HG03469 (cell line): ENCODE results near the gene OR2T27.
"Not testable (repeated sequence)": the region's sequence is repeated elsewhere in the genome, so short reads cannot be mapped to it uniquely, and the experiment has no call there.

ENCODE experiments used
- ATAC-seq: cut with Tn5 transposase; IDR thresholded peaks from one replicate; pipeline ENCODE4 v1.9.1; 2021; ENCODE audit warnings: mild to moderate bottlenecking, moderate library complexity, moderate number of reproducible peaks; ENCODE audit not compliant: unreplicated experiment

OR2T27 gene, protein sequence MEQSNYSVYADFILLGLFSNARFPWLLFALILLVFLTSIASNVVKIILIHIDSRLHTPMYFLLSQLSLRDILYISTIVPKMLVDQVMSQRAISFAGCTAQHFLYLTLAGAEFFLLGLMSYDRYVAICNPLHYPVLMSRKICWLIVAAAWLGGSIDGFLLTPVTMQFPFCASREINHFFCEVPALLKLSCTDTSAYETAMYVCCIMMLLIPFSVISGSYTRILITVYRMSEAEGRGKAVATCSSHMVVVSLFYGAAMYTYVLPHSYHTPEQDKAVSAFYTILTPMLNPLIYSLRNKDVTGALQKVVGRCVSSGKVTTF

DNA sequence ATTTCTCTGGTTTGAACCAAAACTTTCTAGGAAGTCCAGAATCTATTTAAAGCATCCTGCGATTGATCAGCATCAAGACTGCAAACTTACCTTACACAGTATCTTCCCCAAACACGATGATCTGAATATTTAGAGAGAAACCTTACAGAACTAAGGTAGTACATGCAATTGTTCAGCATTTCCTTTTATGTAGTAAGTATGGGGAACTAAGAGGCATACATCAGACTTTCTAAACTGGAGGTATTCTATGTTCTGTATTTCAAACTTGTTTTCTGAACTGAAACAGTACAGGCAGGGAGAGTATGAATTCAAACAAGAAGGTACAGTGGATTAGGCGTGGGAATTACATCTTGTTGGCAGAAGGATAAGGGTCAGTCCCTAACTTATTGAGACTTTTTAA lies at the start of gene OR2T27:
Gene OR2T27 (minus strand): TSS at position 175 of the 400 bp plus-strand sequence. CDS start 4,644 bp downstream, outside the sequence.
- ATAC-seq, result not testable (repeated sequence)

DNA sequence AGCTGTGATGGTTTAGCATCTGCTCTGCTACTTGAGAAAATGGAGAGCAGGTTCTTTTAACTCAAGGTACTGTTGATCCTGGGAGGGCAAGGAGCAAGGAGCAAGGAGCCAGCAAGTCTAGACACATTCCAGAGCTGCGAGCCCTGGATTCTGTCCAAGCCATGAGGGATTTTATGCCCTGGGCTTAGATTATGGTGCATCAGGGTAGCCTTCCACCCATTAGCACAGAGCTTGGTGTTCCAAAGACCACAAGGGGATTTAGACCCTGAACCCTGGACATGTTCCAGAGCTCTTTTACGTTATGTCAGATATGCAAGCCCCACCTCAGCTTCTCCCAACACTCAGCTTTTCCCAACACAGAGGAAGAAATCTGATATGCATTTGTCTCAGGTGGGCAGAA lies 49.3 kb upstream of the OR2T27 start:
- ATAC-seq, result no peak

DNA sequence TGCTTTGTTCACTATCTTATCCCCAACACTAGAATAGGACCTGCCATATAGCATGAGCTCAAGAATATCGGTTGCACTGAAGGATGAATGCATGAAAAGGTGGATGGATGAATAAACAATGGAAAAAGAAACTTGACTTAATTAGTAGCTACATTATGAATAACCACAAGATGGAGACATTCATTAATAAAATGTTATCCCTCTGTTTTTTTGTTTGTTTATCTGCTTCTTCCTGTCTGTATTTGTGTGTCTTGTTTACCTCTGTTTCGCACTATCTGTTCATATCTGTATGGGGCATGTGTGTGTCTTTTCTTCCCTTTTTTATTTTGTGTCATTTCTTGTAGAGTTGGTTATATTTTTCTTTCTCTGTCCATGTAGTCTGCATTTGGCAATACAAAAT lies 48.3 kb upstream of the OR2T27 start:
- no peak for ATAC-seq

DNA sequence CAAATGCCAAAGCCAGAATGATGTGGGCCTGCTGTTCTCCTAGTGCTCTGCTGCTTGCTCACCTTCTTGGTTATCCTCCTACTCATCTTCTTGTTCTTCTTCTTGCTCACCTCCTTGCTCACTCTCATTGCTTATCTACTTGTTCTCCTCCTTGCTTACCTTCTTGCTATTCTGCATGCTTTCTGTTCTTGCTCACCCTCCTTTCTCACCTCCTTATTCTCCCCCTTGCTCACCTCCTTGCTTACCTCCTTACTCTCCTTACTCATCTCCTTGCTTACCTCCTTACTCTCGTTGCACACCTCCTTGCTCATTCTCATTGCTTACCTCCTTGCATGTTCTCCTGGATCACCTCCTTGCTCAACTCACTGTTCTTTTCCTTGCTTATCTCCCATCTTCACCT lies 47.4 kb upstream of the OR2T27 start, which contains the start of gene OR14I1:
Gene OR14I1 (minus strand): TSS at position 53 of the 400 bp plus-strand sequence.
- ATAC-seq, result no peak

DNA sequence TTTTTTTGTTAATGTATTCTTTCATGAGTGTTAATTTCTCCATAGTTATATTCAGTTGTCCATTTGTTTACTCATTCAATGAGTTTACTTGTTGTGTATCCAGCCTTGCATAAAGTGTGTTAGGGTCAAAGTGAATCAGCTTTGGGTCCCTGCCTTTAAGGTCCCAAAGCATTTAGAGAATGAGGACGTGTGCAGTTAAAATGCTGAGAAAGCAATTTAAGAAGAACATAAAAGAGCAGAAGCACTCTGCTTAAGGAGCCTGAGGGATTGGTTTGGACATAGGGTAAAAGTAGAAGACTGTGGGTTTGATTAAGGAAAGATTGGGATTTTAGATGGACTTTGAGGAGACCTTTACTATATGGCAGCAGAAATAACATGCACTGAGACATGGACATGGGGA lies 43.8 kb upstream of the OR2T27 start:
- no peak for ATAC-seq

DNA sequence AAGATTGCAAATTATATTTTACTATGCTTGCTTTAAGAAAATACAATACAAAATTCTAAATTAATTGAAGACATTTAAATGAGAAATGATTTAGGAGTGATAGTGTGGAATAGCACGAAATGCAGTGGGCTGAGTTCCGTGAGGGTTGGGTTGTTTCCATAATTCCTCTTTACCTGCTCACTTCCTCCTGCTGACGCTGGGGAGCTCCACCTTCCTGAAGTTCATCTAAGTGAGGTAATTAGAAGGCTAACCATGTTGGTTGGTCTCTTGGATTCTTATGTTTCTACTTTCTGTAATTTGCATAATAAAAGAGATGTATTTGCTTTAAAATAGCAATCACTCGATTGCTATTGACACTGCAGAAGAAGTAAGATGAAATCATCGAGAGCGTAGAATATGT lies 42.6 kb upstream of the OR2T27 start:
- no peak for ATAC-seq

DNA sequence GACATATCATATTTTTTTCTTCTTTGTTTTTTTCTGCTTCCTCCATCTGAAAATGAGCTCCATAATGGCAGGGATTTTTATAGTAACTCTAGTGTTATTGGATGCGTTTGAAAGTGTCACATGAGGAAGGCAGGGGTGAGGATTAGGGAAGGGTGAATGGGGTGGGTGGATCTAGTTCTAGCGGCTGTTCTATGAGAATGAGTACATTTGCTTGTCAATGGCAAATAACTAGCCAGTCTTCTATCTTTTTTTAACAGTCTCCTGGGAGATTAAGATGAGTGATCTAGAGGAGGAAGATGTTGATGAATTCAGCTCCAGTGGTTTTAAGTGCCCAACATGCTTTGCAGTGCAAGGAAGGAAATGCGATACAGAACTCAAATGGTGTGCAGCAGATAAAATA lies 41.4 kb upstream of the OR2T27 start:
- ATAC-seq, result no peak

DNA sequence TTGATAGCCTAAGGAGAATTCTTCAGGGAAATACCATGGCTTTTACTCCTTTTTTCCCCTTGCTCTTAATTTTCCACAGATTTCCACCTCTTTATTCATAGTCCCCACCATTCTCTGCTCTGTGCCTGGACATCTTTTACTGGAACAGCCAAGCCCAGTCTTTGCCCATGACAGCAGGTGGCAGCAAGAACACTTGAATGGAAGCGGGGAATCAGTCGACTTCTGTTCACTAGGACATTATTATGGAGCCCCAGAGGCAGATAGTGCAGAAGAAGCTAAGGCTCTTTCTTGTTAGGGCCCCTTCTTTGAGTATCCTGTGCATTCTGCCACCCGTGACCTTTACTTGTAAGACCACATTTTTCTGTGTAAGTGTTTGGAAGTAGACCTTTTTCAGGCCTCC lies 40.9 kb upstream of the OR2T27 start:
- ATAC-seq, result no peak

DNA sequence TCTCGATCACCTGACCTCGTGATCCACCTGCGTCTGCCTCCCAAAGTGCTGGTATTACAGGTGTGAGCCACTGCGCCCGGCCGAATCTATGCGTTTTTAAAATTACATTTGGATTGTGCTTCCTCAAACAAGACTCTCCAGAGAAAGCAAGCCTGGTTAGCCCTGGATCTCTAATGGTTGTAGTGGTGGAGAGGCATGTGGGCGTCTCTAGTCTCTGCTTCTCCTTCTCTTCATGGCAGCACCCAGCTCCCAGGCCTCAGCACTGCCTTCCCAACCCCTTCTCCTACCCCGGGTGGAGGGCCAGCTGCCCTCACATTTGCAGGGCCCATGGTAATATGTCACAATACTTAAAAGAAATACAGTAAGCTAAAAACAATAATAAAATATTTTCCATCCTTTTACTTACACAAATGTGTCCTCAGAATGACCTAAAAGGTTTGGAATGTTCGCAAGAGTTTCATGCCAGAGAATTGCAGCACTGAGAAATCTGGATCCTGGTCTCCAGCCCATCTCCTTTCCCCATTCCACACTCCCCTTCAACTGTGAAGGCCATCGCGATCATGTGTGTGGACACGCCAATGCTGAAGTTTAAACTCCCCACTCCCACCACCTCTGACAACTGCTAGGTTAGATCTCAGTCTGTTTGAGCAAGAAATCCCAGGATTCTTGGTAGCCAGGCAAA lies 40.3 kb upstream of the OR2T27 start:
- no peak for ATAC-seq

DNA sequence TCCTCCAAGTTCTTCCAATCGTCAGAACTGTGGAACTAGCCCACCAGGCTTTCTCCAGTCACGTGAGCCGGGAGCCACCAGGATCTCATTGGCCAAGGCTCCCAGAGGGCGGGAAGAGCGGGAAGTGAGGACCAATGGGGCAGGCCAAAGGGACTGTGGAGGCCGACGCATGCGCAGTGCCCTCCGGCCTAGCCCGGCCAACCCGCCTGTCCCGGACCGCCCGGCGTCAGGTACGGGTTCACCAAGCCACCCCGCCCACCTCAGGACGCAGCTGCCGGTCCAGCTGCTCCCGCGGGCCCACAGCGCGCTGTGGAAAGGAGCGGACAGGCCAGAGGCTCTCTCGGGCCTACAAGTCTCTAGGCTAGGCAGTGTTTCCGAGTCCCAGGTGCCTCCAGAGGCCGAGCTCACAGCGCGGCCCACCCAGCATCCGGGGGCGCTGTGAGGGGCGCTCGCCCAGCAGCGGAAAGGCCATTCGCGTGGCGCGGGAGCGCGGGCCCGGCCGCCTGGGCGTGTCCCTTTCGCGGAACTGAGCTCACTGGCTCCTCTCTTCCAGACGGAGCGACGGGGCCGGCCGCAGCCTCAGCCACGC lies 36.3 kb upstream of the OR2T27 start:
- ATAC-seq, result no peak

DNA sequence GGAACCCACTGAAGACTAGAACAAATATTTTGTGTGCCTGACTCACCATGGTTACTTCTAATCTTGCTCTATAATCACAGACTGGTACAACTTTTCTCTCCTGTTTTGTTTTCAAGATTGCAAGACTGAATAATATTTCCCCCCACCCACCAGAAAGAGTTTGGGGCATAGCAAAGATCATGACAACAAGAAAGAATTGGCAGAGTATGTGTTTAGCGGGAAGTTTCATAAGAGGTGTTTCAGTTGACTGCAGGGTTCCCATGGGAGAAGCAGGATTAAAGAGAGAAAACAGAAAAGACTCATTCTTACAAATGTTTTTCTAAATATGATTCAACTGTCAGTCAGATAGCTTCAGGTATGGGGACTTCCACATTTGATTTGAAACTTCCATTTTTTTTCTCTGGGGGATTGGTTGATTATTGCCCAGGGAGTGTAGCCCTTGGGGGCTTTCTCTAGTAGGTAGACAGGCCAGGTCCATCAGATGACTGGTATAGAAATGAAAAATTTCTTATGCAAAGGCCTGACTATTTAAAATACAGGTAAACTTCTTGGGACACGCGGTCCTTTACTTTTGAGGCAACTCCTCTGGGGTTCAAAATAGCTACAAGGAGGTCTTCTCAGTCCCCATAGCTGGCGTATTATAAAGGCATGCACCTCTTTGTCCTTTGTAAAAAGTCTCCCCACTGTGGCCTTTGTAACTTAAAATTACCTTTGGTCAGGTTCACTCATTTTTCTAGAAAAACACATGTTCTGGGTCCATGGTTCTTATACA lies 33.4 kb upstream of the OR2T27 start:
- ATAC-seq, result peak; percentile 34

DNA sequence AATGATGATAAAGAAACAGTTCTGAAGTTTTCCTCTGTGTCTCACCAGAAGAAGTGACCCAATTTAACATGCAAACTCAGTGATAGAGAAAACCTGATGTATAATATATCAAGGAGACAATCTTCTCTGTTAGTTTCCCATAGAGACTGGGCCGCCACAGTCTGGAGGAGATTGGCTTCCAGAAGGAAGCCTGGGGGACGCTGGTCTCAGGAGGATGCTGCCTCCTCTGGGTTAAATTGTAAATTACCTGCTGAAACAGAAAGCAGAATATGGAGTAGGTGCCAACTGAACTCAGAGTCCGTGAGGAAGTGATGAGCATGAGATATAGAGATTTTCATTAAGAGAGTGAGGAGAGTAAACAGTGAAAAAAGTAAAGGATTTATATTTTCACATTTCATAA lies 31.5 kb upstream of the OR2T27 start:
- peak; percentile 68 for ATAC-seq

DNA sequence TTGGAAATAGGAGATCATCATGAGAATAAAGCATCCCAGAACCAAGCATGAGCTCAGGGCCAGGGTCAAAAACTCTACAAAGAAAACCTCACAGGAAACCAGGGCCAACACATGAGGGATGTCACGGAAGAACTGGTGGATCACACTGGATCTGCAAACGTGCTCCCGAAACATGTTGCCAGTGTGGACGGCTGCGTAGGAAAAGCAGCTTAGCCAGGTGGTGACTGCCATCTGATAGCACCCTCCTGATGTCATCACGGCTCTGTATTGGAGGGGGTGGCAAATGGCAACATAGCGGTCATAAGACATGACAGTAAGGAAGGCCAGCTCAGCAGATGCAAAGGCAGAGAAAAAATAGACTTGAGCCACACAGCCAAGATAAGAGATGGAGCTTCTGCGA lies 26.3 kb upstream of the OR2T27 start:
- no peak for ATAC-seq

DNA sequence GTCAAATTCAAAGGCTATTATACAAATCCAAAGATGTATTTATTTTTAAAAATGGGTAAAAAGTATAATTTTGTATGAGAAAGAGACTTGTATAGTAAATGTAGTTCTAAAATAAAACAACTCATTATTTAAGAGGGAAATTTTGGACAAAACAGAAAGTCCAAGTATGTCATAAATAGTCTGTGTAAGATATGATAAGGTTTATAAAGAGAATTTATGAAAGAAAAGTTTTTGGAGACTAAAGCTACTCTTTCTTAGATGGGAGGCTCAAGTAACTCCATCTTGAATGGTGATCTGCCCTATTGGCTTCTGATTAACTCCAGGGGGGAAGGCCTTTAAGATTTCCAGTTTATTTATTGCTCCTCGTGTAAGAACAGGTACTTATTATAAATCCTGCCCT lies 14.7 kb upstream of the OR2T27 start:
- ATAC-seq, result no peak

DNA sequence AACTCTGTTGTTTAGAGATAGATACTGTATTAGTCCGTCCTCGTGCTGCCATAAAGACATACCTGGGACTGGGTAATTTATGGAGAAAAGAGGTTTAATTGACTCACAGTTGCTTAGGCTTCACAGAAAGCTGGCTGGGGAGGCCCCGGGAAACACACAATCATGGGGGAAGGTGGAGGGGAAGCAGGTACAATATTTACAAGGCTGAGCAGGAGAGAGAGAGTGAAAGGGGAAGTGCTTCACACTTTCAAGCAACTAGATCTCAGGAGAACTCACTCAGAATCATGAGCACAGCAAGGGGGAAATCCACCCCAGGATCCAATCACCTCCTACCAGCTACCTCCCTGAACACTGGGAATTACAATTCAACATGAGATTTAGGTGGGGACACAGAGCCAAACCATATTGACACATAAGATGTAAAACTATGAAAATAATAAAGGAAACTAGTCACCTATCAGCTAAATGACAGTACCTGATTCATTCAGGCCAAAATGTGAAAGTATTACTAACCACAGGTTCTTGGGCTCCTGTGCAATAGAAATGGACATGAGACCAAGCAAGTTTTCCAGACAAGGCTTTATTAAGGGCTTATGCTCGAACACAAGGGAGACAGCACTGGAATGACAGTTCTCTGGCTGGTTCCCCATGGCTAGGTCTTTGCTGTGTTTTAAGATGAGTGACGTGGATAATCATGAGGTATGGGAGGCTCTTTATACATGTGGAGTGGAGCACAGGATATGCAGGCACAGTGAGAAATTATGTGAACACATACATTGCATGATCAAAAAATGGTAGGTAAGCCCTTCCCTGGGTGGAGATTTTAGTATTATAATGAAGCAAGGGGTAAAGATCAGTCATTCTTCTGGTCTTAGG lies 8.4 kb upstream of the OR2T27 start:
- ATAC-seq, result peak; percentile 94

DNA sequence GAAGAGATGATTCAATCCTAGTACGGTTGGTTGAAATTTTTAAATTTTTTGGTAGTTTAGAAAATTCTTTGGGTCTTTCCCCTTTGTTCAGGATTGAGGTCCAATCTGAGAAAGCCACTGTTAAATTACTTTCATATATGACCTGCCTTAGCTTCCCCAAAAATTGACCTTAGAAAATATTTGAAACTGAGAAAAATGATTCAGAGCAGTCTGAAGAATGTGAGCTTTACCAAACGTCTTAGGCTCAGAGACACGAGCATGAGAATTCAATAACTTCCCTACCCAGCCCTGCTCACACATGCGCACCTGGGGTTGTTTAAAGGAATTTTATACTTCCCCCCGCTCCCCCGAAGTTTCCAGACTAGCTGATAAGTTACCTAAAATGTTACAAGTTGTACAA lies 1.5 kb upstream of the OR2T27 start:
- not testable (repeated sequence) for ATAC-seq

DNA sequence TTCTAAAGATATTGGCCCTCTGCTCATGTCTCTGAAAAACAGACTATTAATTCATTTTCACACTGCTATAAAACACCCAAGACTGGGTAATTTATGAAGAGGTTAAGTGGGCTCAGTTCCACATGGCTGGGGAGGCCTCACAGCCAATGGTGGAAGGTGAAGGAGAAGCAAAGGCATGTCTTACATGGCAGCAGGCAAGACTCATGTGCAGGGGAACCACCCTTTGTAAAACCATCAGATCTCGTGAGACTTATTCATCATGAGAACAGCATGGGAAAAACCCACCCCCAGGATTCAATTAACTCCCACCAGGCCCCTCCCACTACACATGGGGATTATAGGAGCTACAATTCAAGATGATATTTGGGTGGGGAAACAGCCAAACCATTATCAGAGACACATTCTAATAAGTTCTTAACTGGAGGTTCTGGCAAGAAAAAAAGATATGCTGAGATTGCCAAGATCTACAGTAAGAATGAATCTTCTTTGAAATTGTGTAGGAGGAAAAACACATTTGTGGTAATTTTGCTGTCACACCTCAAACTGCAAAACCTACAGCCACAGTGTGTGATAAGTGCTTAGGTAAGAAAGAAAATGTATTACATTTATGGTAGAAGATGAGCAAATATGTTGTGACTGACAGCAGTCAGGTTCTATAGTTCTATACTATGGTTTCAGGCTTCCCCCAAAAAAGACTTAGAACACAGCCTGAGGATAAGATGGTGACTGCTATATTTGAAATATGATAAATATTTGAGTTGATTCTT lies 6.4 kb downstream of the OR2T27 start:
- ATAC-seq, result not testable (repeated sequence)

DNA sequence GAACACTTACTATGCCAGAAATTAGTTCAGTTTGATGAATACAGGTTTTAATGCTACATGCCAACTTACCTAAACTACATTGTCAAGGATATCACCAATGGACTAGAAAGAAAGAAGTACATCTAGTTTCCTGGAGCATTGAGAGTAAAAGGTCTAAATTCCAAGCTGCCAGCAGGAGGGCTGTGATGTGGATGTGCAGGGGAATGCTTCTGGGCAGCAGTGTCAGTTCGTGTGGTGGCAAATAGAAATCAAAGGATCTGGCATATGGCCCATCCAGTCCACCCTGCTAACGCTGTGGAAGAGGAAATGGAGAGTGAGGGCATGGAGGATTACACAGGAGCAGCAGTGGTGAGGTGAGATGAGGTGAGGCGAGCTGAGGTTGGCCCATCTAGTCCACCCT lies 10.2 kb downstream of the OR2T27 start, which contains the start of gene OR2T35:
Gene OR2T35 (minus strand): TSS at position 101 of the 400 bp plus-strand sequence. CDS start 6,020 bp downstream, outside the sequence.
- not testable (repeated sequence) for ATAC-seq

DNA sequence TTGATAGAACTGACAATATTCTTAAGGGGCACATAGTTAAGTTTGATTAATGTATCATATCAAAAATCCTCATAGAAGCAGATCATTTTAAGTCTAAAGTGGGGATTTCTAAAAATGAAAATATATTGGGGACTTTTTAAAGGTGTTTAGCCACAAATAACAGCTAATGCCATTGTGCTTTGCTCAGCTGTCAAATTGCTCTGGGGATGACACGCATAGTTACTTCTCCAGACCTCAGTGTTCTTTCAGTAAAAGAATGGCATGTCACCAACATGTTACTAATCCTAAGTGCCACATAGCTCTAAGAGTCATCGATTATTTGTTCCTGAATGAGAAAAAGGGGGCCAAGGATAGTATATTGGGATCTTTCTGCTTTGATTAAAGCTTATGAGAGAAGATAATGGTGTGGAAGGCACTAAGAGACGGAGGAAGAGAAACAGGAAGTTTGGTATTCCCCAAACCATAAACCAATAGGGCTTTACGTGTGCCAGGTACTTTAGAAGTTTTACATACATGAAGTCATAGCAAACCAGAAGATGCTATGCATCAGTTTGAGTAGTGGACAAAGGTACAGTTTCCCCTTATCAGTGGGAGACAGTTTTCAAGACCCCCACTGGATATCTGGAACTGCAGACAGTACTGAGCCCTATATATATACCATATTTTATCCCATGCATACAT lies 12.2 kb downstream of the OR2T27 start:
- peak; percentile 63 for ATAC-seq
